ENCODE measurements around the gene ENOX1.

DNA sequence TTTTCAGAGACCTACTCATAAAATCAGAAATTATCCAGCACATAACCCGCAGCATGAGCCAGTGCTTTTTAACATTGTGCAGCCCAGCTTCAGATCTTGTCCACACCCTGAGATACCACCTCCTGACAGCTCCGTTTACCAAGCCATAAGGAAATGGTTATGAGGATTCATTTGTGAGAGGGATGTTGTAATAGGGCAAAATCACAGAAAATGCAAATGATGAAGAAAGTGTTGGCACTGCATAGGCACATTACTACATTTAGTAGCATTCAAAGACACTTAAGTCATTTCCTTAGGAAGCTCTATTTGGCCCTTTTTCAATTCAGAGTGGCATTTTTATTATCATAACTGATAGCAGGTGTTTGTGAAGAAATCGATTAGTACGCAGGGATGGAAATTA, 485.9 kb downstream of the ENOX1 start:
- TF ChIP-seq POLR2A (IDR thresholded peaks at IDR 0.05; ENCODE audit: low read depth, low read length), result no peak
- TF ChIP-seq CTCF (IDR thresholded peaks at IDR 0.05; ENCODE audit: extremely low read depth in 1 of 2, insufficient read depth in 1 of 2, low read depth in 1 of 2, low read length in 2 of 2), result no peak
- TF ChIP-seq, protein P1, sequence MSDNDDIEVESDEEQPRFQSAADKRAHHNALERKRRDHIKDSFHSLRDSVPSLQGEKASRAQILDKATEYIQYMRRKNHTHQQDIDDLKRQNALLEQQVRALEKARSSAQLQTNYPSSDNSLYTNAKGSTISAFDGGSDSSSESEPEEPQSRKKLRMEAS (IDR thresholded peaks at IDR 0.05; ENCODE audit: insufficient read depth, insufficient read length), result no peak
- no peak for TF ChIP-seq EZH2 (IDR thresholded peaks at IDR 0.05; ENCODE audit: borderline replicate concordance, low read depth, low read length, severe bottlenecking)
- TF ChIP-seq POLR2AphosphoS5 (IDR thresholded peaks at IDR 0.05; ENCODE audit: insufficient read depth, low read depth, low read length), result no peak
